ENCODE results near the gene MYL3.
"Not testable (repeated sequence)": the region's sequence is repeated elsewhere in the genome, so short reads cannot be mapped to it uniquely, and the experiment has no call there.

The MYL3 gene

GRCh38 chr3:46823314-46823713 lies 39.9 kb downstream of the MYL3 start:
- not testable (repeated sequence) for DNase-seq

- DNase-seq, result no peak
These were observed 41.7 kb downstream of the MYL3 start for GRCh38 chr3:46821553-46821952.

DNA sequence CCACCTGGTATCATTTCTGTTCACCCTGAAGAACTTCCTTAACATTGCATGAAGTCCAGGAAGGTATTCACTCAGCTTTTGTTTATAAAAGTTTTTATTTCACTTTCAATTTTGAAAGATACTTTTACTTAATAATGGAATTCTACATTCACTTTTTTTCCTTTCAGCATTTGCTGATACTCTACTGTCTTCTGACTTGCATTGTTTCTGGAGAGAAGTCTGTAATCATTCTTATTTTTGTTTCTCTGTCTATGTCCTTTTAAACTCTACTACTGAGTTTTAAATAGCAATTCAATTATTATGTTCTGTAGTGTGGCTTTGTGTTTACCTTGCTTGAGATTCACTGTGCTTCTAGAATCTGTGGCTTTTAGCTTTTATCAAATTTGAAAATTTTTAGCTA lies 42.4 kb downstream of the MYL3 start:
- DNase-seq, result no peak

- DNase-seq, result peak; percentile 32 to 54 (median 44)
These were observed 50.9 kb downstream of the MYL3 start for GRCh38 chr3:46812237-46812791.

- DNase-seq, result no peak
These were observed 51.5 kb downstream of the MYL3 start for GRCh38 chr3:46811615-46812236.

DNA sequence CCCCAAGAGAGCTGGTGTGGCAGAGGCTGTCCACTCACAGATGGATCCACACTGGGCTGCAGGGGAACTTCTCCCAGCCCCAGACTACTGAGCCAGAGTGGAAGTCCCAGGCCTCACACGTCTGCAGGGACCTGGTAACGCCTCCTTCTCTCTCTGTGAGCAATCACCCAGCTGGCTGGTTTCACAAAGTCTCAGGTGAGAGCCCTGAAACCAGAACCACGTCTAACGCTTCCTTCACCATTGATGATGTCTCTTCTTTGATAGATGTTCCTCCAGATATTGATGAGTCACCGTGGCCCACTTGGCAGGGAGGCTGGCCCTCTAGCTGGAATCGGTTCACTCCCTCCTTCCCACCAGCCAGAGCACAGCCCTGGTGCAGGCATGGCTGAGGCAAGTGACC lies 54.5 kb downstream of the MYL3 start:
- not testable (repeated sequence) for DNase-seq
